Type B pancreatic cell (in vitro differentiated cells): ENCODE results near the gene ANKRD12. TPM values are rescaled to one million over a fixed set of nuclear protein-coding genes. Genes with fewer than 3 reads are reported as not detected.

ENCODE experiments used
- DNase-seq: peaks from one replicate; pipeline ENCODE4 v3.0.0; 2021; ENCODE audit warnings: mixed read lengths; ENCODE audit not compliant: unreplicated experiment; ENCODE audit errors: extremely low spot score
- H3K27ac Mint-ChIP-seq: 2 replicates; pipeline ENCODE4 v1.8.0; 2021; ENCODE audit warnings: mild to moderate bottlenecking, mixed read lengths
- H3K27me3 Mint-ChIP-seq: 2 replicates; pipeline ENCODE4 v1.8.0; 2021; ENCODE audit warnings: mixed read lengths
- H3K36me3 Mint-ChIP-seq: 2 replicates; pipeline ENCODE4 v1.8.0; 2021; ENCODE audit warnings: mixed read lengths
- H3K4me1 Mint-ChIP-seq: one replicate; pipeline ENCODE4 v1.8.0; 2021; ENCODE audit warnings: mixed read lengths; ENCODE audit not compliant: unreplicated experiment
- H3K4me3 Mint-ChIP-seq: 2 replicates; pipeline ENCODE4 v1.8.0; 2021; ENCODE audit warnings: mild to moderate bottlenecking, mixed read lengths
- H3K9me3 Mint-ChIP-seq: 2 replicates; pipeline ENCODE4 v1.8.0; 2021; ENCODE audit warnings: mixed read lengths
- total RNA-seq: library from RNA; stranded (reverse); gene quantifications from 2 replicates; pipeline ENCODE4 v1.2.1, GENCODE V29; 2021; ENCODE audit warnings: low replicate concordance
- TF ChIP-seq, protein P1 (sequence below): fragments of 200-600 bp; sonication (generic); conservative IDR thresholded peaks from 2 replicates; pipeline ENCODE4 v1.5.0; 2021; ENCODE audit warnings: antibody characterized with exemption, mild to moderate bottlenecking

ANKRD12 gene
- total RNA-seq, 1 donor from 2014 or later: 38.8 TPM

- no peaks in the 10 kb centered on the region for H3K9me3 Mint-ChIP-seq
- no peaks in the 10 kb centered on the region for H3K27me3 Mint-ChIP-seq
- DNase-seq: no peak
- no peak overlapping the region for H3K4me3 Mint-ChIP-seq
- H3K4me1 Mint-ChIP-seq: peaks cover 5% of the 10 kb centered on the region
- H3K27ac Mint-ChIP-seq: no peak overlapping the region
- H3K36me3 Mint-ChIP-seq: peaks cover 30% of the 10 kb centered on the region
- TF ChIP-seq, protein P1, sequence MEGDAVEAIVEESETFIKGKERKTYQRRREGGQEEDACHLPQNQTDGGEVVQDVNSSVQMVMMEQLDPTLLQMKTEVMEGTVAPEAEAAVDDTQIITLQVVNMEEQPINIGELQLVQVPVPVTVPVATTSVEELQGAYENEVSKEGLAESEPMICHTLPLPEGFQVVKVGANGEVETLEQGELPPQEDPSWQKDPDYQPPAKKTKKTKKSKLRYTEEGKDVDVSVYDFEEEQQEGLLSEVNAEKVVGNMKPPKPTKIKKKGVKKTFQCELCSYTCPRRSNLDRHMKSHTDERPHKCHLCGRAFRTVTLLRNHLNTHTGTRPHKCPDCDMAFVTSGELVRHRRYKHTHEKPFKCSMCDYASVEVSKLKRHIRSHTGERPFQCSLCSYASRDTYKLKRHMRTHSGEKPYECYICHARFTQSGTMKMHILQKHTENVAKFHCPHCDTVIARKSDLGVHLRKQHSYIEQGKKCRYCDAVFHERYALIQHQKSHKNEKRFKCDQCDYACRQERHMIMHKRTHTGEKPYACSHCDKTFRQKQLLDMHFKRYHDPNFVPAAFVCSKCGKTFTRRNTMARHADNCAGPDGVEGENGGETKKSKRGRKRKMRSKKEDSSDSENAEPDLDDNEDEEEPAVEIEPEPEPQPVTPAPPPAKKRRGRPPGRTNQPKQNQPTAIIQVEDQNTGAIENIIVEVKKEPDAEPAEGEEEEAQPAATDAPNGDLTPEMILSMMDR: no peak
These were observed 75.4 kb downstream of the ANKRD12 start for GRCh38 chr18:9211955-9212354.

DNA sequence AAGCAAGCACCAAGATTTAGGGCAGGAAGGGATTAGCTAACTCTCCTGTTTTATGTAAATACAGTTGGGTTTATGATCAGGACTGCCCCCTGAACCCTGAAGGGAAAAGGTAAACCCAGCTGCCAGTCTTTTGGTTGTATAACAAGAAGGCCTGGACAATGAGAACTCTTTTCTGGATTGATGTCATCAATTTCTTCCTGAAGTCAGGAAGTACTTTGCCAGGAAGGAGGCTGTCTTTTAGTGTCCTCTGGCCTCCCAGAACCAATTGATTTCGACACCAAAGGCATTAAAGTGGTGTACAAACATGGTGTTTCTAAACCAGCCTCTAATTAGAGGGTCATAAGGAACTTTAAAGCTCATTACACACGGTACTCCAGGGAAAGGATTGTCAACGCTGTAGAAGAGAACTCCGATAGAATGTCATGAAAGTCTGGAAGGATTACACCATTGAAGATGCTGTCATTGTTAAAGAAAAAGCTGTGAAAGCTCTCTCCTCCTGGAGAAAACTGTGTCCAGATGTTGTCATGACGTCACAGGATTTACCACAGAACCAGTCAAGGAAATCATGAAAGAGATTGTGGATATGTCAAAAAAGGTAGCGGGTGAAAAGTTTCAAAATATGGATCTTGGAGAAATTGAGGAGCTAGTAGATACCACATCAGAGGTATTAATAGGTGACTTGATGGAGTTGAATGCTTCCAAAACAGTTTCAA lies 78.8 kb downstream of the ANKRD12 start:
- peaks cover 5% of the 10 kb centered on the region for H3K4me1 Mint-ChIP-seq
- H3K27me3 Mint-ChIP-seq: no peaks in the 10 kb centered on the region
- H3K4me3 Mint-ChIP-seq: no peak overlapping the region
- H3K27ac Mint-ChIP-seq: peak overlapping the region; percentile 10
- no peaks in the 10 kb centered on the region for H3K9me3 Mint-ChIP-seq
- H3K36me3 Mint-ChIP-seq: peaks cover 37% of the 10 kb centered on the region
- TF ChIP-seq, protein P1: no peak
- no peak for DNase-seq

DNA sequence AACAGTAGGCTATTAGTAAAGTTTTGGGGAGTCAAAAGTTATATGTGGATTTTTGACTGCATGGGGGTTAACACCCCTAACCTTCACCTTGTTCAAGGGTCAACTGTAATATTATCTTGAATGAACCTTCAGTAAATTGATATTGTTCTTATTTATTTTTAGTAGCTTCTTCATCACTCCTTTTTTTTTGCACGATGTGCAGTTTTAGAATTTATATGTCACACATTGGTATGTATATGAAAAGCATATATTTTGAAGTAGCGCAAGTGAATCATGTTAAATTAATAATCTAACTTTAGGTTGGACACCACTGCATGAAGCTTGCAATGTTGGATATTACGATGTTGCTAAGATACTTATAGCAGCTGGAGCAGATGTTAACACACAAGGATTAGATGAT lies 79.9 kb downstream of the ANKRD12 start:
- no peak overlapping the region for H3K4me3 Mint-ChIP-seq
- no peak for DNase-seq
- H3K9me3 Mint-ChIP-seq: no peaks in the 10 kb centered on the region
- H3K4me1 Mint-ChIP-seq: peaks cover 5% of the 10 kb centered on the region
- H3K27ac Mint-ChIP-seq: no peak overlapping the region
- H3K36me3 Mint-ChIP-seq: peaks cover 43% of the 10 kb centered on the region
- TF ChIP-seq, protein P1: no peak
- no peaks in the 10 kb centered on the region for H3K27me3 Mint-ChIP-seq

- H3K27me3 Mint-ChIP-seq: no peaks in the 10 kb centered on the region
- peaks cover 47% of the 10 kb centered on the region for H3K36me3 Mint-ChIP-seq
- H3K27ac Mint-ChIP-seq: no peak overlapping the region
- peaks cover 5% of the 10 kb centered on the region for H3K4me1 Mint-ChIP-seq
- DNase-seq: no peak
- H3K4me3 Mint-ChIP-seq: no peak overlapping the region
- H3K9me3 Mint-ChIP-seq: no peaks in the 10 kb centered on the region
- TF ChIP-seq, protein P1: no peak
These were observed 81.3 kb downstream of the ANKRD12 start for GRCh38 chr18:9217743-9218451.

DNA sequence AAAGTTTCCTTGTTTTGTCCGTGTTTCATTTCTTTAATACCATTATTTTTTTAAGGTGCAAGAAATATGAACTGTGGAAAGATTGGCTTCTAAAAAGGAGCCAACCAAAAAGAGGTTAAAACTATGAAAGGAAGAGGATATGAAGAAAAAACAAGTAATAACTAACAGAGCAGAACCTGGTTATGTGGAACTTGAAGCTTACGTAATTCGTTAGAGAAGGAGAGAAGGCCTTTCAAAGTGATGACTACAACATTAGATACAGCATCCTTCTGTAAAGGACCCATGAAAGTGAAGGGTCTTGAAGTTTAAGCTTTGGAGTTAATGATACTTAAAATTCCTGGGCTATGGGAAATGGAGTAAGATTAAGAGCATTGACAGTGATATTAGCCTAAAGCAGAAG lies 84.5 kb downstream of the ANKRD12 start:
- Mint-ChIP-seq H3K36me3 (peaks cover 35% of the 10 kb centered on the region), H3K4me3 (no peak overlapping the region), H3K9me3 (no peaks in the 10 kb centered on the region), H3K27me3 (no peaks in the 10 kb centered on the region), H3K27ac (no peak overlapping the region), H3K4me1 (no peaks in the 10 kb centered on the region)
- no peak for DNase-seq
- TF ChIP-seq, protein P1: no peak
